Glomerular endothelial cell (primary cell): ENCODE data around the gene ABCA4. TPM values are rescaled to one million over a fixed set of nuclear protein-coding genes. Genes with fewer than 3 reads are reported as not detected.

Experiments
- DNase-seq: peaks from one replicate; pipeline ENCODE4 v3.0.0-alpha.2; 2011; ENCODE audit warnings: low read depth, low spot score; ENCODE audit errors: extremely low read depth
- total RNA-seq: library from RNA; depleted of rRNA; stranded (reverse); fragments of >200 nt; gene quantifications from 2 replicates; pipeline ENCODE4 v1.2.3, GENCODE V29; 2015

The ABCA4 gene
- total RNA-seq, 1 donor from 2014 or later: 7.0 TPM

DNA sequence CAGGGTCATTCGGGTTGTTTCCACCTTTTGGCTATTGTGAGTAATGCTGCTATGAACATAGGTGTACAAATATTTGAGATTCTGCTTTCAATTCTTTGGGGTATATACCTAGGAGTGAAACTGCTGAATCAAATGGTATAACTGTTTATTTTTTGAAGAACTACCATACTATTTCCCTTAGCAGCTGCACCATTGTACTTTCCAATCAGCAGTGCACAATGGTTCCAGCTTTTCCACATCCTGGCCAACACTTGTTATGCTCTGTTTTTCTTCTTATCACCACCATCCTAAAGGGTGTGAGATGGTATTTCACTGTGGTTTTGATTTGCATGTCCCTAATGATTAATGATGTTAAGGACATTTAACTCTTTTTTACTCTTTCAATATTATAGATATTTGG, 3.6 kb upstream of the ABCA4 start:
- no peak for DNase-seq

GRCh38 chr1:94122201-94122970, 1.4 kb upstream of the ABCA4 start:
- DNase-seq: no peak

- no peak for DNase-seq
Measured at GRCh38 chr1:94121411-94121821, 468 bp upstream of the ABCA4 start.

GRCh38 chr1:94120570-94120901, 412 bp downstream of the ABCA4 start:
- no peak for DNase-seq

DNA sequence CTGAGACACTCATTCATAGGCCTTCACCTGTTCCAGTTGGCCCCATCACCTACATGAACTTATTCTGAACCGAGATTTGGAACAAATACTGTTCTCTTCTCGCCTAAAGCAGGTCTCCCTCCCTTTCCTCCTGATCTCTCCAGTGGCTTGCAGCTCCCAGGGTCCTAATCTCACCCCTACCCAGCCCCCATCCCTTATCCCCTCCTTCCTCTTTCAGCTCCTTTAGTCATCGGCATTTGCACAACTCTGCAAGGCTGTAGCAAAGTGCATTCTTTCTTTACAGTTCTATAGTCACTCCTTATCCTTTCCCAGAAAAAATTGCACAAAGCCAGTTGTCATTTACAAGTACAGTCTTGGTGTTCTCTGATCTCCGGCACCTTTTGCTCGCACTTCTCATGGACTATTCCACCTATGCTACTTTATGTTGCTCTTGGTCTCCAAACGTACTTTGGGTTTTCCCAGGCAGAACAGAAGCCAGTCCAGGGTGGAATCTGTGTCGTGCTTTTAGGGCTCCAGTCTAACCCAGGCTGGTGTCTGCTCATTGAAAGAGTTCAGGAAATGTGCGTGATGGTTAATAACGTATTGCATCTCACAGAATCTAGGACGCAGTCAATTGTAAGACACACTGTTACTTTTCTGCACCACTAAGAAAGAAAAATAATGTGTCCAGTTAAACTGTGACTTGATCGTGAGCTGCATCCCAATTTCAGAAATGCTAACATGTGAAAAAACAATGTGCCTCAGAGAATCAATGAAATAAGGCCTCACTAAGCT, 965 bp downstream of the ABCA4 start:
- no peak for DNase-seq

DNA sequence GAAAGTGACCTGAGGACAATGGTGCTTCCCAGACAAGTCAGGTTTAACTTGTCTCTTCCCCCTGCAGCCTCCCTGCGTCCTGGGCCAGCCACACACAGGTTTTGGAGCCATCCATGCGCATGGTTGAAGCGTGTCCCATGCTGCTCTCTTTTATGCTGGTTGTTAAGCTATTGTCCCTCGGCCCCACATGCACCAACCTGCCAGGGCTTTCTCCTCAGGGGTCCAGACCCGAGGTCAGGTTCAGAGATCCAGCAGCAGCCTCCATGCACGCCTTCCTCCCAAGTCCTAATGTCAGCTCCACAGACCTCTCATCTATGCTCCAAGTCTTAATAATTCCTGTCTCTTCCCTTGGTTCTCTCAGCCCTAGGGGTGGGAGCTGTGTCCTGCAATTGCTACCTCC, 1.6 kb downstream of the ABCA4 start:
- no peak for DNase-seq

DNA sequence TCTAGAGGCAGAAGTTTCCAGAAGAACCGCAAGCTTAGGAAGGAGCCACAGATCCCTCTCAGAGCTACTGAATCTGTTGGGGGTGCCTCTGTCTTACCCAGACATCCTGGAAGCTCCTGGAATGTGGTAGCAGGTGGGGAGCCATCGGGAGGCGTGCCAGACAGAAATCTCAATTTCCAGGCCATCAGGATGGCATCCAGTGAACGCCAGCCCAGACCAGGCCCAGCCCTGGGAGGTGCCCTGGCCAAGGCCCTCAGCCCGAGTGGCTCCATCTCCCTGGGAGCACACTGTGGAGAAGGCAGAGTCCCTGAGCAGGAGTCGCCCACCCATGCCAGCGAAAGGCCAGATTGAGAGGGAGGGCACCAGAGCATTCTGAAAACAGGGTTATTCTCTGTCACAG, 2.5 kb downstream of the ABCA4 start:
- DNase-seq: no peak

DNA sequence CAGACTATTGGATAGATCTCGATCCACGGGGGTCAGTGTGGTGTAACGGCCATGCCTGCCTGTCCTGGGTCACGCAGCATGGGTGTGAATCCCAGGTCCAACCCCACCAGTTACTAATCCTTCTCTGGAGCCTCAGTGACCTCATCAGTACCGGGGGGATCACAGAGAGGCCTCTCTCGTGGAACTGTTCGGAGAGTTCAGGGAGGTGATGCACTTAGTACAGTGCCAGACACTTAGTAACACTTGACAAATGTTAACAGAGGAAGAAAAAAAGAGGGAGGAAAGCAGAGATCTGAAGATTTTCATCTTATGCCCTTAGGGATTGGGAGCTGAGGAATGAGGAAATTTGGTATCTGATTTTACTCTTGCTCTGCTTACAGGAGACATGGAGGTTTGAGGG, 2.9 kb downstream of the ABCA4 start:
- no peak for DNase-seq

DNA sequence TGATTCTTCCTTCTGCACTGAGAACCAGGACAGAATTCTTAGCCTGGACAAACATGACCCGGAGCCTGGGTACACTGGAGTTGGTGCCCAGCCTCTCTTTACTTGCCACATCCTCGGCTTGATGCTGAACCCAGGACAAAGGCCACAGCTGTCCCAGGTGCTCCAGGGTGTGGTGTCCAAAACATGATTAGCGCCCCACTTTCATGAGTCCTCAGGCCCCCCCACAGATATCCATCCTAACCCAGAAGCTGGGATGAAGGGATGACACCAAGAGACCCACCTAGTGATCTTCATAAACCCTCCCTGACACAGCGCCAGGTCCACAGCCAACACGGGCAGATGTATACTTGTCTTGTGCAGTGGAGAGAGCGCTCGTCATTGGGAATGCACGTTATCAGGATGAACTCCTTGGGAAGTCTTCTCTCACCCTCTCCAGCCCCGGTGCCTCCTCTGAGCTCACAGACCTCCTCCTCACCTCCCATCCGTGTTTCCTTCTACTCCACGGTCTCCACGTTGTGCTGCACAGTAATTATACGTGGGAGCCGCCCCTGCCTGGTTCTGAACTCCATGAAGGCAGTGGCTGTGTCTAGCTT, 3.6 kb downstream of the ABCA4 start:
- DNase-seq: no peak

DNA sequence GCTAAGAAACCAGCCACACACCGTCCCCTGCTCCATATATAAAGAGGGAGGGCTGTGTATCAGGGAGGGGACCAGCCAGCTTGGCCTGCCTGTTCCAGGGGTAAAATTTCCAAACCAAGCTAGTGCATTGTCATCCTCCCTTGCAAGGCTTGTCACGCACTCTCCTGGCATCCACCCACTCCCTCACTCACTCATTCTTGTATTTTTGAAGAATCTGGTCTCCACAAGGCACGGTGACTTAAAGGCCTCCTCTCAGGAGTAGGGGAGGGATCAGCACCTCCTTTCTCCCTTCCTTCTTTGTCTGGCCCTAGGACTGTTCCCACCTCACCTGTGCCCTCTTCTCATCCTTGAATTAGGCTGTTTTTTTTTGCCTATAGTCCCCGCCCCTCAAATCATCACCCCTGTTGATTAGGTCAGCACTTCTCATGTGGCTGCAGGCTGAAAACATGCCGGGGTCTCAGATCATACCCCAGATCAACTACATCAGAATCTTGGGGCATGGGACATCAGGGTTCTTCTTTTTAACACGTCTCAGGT, 5.0 kb downstream of the ABCA4 start:
- DNase-seq: no peak

DNA sequence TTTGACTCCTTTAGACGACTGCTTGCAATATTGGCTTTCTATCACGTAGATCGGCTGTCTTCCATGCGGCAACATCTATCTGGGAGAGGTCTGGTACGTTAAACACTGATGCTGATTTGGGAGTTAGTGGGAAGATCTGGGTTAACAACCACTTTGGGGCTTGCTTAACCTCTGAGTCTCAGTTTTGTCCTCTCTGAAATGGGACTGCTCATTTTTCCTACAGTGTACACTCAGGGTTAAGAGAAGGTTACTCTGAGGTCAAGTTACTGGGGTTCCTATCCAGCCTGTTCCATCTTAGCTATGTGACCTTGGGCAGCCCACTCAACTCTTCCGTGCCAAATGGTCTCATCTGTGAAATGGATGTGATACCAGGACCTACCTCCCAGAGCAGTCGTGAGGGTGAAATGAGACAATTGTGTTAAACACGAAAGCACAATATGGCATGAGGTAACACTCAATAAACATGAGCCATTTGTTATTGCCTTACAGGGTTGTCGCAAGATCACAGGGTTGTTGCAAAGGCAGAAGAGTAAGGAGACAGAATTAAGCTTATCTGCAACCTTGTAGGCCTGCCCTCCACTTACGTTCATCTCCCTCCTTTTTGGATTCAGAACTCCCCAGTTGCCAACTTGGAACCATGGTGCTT, 5.6 kb downstream of the ABCA4 start:
- DNase-seq: no peak

DNA sequence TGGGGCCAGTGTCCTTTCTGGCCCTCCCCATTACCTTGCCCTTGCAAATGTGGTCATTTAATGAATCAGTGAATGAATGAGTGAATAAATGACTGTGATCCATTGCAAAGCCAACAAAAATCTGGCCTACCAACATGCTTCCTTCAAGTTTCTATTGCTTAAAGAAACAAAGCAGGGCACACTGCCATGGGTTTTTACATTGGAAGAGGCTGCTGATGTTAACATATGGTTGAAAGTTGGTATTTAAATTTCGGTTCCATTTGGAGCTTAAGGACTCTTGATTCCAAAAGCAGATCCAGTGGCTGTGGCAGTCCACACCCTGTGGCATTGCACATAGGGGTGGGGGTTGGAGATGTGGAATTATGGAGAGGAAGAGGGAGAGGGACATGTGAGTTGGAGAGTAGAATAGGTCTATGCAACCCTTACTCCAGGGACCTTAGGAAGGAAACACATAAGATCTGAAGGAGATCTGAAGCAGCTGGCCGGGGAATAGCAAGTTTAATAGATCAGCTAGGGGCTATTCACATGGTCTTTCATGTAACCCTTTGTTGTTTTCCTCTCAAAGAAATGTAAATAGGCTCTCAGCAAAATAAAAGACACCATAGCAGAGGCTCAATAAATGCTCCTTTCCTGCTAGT, 7.2 kb downstream of the ABCA4 start:
- no peak for DNase-seq

DNA sequence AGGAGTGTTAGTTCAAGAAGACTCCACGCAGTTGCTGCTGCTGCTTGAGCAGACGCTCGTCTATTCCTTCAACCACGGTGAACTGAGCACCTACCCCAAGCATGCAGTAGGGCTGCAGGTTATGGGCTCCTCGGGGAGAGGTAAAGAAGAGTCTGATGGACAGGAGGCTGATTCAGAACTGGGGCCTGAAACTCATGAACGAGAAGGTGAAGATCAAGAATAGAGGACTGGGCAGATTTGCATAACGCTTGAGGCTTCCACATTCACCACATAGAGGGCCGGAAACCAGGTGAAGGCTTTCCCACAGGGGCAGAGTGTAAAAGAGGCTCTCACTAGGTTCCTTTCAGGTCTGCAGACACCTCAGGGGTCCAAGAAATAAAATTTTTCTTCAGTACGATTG, 9.1 kb downstream of the ABCA4 start:
- DNase-seq: no peak

DNA sequence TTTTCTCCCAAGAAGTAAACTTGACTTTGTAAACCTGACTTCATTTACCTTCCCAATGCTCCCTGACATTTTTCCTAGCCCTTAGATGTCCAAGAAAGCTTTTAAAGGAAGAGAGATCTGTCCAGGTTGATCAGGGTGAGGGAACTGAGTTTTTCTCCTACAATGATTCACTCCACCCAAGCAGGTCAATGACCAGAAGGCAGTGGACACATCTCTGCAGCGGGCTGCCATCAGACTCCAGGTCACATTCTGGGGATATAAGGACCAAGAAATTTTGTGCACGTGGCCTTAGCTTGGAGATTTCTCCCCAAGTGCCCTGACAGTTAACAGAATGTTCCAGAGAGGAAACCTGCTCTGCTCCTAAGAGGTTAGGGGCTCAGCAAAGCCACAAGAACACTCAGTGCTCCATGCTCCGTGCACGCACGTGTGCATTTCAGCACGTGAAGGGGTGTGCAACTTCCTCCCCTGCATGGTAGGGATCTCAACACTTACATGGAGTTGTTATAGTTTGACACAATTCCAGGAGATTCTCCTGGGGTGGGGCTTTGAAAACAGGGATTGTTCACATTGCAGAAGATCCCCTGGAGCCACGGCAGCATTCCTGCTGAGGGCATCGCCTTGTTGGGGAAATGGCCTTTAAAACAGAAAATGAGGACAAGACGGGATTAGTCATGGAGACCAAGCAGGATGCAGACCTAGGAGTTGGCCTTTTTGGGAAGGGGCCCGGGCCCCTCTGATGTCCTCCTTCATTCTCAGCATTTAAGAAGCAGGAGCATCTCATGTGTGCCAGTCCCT, 9.8 kb downstream of the ABCA4 start:
- no peak for DNase-seq

GRCh38 chr1:94110021-94110761, 10.8 kb downstream of the ABCA4 start:
- DNase-seq: peak; percentile 44

- no peak for DNase-seq
Measured at GRCh38 chr1:94109478-94109877, 11.5 kb downstream of the ABCA4 start.

DNA sequence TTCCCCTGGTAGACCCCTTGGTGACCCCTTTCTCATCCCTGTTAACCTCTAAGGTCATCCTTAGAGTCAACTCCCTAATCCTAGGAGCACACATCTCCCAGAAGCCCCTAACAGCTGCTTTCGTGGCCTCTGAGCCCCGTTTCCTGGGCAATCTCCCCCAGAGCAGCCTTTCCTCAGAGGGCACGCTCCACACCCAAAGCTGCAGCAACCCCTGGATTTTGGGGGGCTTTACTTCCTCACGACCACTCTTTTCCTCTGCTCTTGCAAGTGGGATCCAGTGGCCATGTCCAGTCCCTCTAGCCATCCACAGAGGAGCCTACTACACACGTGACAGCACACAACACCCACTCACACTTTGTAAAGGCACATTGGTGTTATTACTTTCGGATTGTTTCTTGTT, 13.8 kb downstream of the ABCA4 start:
- DNase-seq: no peak

DNA sequence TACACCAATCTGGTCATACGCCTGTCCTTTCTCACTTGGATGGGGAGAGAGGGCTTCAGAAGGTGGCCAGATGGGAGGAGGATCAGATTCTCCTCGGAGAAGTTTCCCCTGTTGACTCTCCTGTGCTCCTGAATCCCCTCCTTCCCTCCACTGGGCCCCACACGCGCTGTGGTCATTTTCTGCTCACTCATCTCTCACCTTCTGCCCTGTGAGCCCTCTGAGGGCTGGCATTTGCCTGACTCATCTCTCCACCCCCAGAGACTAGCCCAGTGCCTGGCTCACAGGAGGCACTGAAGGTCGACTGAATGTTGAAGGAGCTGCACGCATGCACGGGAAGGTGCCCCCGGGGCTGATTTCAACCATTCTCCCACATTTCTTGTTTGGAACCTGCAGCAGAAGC, 14.2 kb downstream of the ABCA4 start:
- no peak for DNase-seq

- no peak for DNase-seq
Measured at GRCh38 chr1:94105957-94106529, 14.9 kb downstream of the ABCA4 start.
